Stimulated activated CD8-positive, alpha-beta memory T cell treated with anti-CD3 and anti-CD28 coated beads, Interleukin-7, amount 100 ng/mL, for 48 hours (primary cell): ENCODE results near the gene SIRPB1.
"Not testable (repeated sequence)": the region's sequence is repeated elsewhere in the genome, so short reads cannot be mapped to it uniquely, and the experiment has no call there.

ENCODE experiments used
- DNase-seq, 2 donors: peaks; one replicate each; pipeline ENCODE4 v3.0.0-alpha.2; 2020; ENCODE audit warnings: low read depth in 1 of 2; ENCODE audit errors: extremely low read depth in 1 of 2

The SIRPB1 gene

DNA sequence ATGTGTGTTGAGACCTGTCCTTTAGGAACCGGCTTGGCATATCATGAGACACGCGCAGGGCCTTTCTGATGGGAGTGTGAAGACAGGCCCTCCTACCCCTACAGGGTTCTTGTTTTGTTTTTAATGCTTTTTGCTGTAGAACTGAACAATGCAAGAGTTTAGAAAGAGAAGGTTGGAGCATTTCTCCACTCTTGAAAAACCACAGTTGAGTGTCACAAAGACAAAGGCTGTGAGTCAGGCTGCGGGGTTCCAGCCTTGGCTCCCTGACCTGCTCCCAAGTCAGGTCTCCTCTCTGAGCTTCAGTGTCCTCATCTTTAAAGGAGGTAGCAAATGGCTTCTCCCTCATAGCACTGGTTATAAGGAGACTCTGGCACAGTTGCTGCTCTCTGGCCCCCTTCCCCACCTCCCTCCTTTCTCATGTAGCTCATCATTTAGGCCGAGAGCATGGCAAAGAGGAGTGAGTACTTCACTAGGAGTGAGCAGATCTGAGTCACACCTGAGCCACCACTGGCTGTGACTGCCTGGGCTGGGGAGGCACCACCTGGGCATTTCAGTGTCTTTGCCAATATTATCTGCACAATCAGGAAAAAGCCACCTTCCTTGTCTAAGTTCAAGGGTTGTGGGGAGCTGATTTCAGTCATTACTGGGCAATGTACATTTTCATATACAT, 11.0 kb downstream of the SIRPB1 start:
- not testable (repeated sequence) for DNase-seq

DNA sequence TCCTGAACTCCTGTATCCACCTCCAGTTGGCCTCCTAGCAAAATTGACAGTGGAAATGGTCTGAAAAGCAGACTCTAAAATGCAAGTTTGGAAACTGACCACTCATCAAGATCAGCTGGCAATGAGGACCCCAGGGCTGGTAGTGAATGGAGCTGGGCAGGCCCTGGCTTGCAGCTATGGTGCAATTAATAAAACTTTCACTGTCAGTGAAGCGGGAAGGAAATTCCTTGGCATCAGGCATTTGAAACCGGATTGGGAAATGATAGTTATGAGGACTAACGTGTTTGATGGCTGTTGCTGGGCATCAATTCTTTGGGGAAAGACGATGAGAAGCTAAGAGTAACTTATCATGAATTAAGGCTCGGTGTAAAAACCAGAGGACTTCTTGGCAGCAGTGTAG, 19.1 kb downstream of the SIRPB1 start:
- DNase-seq, result no peak

DNA sequence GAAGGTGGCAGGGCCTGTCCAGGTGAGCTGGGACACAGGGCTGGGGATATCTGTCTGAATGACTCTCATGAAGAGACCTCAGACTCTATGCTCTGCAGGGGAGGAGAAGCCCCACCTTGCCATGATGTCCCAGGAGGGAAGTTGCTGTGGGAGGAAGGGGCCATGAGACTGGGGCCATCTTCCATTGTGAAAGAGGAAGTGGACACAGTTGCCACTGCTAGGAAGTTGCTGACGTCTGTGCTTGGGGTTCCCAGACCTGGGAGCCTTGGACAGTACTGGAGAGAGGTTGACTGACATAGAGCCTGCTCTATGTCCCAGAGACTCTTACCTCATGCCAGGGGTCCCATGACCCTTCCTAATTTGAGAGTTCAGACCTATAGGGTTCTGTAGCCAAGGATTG, 24.5 kb downstream of the SIRPB1 start:
- DNase-seq, result no peak

DNA sequence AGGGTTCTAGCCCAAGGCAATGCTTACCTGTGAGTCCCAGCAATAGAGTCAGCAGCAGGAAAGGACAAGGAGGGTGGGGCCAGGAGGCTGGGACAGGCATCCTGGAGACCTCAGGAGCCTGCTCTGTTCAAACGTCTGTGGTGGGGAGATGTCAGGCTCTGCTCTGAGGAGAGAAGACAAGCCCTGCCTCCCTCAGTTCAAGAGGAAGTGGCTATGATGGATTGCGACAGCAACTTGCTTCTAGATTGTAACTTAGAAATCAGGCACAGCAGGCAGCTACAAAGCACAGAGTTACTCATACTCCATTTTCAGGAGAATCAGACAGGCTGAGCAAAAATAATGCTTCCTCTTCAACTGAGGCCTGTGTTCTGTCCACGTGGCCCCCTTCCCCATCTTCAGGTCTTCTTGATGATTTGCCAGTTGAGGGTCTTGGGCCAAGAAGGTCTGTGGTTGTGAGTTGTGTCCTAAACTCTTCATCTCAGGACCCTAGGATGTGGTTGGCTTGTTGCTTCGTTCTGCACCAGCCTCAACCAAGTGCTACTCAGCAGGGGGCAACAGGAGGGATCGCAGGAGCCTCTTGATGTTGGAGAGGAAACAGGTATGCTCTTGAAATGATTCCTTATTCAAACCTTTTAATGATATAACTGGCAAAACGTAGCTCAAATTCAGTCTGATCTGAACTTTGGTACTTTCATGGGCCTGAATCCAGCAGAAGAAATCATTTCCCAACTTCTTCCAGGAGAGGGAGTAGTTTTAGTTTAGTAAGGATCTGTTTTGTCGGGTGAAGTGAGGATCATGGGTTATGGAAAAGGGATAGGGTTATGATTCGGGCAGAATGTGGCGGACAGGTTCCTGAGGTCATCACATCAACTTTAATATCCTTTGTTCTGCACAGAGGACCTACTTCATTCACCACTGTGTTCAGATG, 31.0 kb downstream of the SIRPB1 start:
- DNase-seq, result no peak

DNA sequence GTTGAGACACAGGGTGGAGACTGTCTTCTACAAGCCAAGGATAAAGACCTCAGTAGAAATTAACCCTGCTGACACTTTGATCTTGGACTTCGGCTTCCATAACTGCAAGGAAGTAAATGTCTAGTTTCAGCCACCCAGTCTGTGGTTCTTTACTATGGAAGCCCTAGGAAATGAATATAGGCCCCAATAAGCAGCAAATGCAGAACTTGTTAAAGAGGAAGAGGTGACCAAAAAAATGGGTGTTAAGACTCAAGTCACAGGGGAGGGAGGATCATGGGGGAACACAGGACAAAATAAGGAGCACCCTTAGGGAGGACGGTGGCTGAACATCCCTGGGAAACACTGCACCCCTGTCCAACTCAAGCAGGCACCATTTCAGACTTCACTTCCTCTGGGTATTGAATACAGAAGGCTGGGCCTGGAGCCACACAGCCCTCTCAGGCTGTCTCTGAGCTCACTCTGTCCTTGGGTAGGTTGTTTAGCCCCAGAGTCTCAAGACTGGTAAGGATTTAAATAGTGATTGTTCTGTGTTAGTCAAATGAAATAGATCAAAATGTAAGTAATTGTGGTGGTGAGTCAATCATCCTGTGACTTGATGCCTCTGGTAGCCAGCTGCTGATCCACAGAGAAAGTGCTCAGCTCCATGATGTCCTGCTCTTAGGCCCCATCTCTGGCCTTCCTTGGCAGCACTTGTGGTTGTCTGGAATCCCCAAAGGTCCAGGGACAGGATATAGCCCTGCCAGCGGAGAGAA, 31.9 kb downstream of the SIRPB1 start:
- no peak for DNase-seq

DNA sequence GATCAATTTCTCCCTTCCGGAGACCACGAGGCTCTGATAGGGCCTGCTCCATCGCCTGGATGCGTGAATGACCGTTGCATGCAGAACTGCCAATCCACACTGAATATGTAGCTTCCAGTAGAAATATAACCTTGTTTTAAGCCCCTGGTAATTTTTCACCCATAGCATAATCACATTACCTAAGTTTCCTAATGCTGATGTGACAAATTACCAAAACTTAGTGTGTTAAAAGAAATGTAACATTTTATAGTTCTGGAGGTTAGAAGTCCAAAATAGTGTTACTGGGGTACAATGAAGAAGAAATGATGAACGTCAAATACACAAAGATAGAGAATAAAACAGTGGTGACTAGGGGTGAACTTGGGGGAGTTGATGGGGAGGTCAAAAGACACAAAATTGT, 40.3 kb downstream of the SIRPB1 start:
- DNase-seq, result no peak

DNA sequence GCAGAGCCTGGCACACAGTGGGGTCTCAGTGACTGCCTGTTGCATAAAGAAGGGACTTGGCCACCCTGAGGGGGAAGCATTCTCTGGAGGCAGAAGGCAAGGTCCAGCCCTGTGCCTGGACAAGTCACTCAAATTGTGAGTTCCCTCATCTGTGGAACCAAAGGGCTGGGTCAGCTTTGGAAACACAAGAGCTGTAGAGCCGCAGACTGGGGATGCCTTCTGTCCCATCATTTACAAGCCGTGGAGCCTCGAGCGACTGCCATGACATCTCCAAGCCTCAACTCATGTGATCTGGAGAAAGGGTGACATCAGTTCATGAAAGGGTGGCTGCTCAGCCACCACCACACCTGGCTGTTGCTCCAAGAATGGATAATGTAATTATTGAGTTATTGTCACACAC, 41.9 kb downstream of the SIRPB1 start:
- DNase-seq, result no peak

DNA sequence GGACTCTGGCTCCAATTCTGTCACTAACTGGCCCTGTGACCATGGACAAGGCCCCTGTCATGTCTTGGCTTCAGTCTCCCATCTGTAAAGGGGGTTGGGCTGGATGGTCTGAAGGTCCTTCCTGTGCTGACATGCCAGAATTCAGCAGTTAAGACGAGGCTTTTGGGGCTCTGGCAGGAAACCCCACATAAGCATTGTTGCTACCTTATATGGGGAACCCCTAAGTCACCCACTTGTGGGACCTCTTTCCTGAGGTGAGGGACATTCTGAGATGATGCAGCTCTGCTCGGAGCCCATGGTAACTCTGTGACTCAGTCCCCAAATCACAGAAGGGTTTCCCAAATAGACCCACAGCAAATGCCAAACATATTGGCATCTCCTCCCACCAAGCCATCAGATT, 42.5 kb downstream of the SIRPB1 start:
- not testable (repeated sequence) for DNase-seq

DNA sequence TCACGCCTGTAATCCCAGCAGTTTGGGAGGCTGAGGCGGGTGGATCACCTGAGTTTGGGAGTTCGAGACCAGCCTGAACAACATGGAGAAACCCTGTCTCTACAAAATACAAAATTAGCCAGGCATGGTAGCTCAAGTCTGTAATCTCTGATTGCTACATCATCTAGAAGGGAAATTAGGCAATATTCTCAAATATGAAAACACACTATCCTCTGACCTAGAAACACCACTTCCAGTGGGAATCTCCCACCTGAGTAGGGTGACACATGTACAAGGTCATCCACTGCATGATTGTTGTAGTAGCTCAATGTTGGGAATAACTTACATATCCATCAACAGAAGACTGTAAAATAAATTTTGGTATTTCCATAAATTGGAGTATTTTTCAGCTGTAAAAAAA, 43.2 kb downstream of the SIRPB1 start:
- DNase-seq, result no peak

DNA sequence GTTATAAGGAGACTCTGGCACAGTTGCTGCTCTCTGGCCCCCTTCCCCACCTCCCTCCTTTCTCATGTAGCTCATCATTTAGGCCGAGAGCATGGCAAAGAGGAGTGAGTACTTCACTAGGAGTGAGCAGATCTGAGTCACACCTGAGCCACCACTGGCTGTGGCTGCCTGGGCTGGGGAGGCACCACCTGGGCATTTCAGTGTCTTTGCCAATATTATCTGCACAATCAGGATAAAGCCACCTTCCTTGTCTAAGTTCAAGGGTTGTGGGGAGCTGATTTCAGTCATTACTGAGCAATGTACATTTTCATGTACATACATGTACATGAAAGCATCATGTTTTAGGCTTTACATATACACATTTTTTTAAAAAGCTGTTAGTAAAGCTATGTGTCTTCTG, 43.8 kb downstream of the SIRPB1 start:
- peak; percentile 1 to 14 for DNase-seq

DNA sequence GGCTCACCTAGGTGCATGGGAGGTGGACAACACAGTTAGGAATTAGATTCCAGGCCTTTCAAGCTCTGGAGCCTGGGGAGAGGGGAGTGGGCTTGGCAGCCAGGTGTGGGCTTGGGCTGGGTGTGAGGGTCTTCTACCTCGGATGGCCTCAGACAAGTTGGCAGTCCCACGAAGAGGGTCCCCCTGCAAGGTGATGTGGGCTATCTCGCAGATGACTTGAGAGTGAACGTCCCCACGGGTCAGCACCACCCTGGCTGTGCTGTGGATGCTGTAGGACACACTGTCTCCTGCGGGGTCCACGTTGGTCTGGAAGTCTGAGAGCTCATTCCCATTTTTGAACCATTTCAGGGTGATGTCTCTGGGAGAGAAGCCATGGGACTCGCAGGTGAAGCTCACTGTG, 48.2 kb downstream of the SIRPB1 start:
- DNase-seq, result not testable (repeated sequence)
